HG03354 (cell line): Measurements from ENCODE around the gene HOXB3.

Experiments used
- ATAC-seq: cut with Tn5 transposase; IDR thresholded peaks from one replicate; pipeline ENCODE4 v1.9.1; 2021; ENCODE audit warnings: mild to moderate bottlenecking; ENCODE audit not compliant: unreplicated experiment, poor library complexity, severe bottlenecking

Gene HOXB3

DNA sequence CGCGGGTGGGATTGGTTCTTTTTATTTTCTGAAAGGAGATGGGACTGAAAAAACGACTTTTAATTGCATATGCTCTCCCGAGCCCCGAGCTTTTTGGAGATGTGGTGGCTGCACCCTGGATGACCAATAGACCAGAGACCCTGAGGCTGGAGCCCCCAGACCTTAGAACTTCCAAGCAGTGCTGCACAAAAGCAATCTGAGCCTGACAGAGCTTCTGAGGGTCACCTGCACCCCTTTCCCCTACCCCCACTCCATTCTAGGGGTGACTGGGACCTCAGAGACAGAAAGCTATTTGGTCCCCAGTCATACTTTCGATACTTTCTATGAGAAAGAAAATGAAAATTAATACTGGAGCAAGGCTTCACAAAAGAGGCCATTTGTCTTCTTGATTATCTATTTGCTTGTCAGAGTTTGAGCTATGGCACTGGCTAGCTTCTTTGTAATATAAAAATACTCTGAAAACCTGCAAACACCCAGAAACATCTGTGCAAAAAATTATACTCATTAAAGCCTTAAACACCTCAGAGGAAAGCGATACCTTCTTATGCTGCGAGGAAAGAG, 15.5 kb downstream of the HOXB3 start:
- no peak for ATAC-seq

DNA sequence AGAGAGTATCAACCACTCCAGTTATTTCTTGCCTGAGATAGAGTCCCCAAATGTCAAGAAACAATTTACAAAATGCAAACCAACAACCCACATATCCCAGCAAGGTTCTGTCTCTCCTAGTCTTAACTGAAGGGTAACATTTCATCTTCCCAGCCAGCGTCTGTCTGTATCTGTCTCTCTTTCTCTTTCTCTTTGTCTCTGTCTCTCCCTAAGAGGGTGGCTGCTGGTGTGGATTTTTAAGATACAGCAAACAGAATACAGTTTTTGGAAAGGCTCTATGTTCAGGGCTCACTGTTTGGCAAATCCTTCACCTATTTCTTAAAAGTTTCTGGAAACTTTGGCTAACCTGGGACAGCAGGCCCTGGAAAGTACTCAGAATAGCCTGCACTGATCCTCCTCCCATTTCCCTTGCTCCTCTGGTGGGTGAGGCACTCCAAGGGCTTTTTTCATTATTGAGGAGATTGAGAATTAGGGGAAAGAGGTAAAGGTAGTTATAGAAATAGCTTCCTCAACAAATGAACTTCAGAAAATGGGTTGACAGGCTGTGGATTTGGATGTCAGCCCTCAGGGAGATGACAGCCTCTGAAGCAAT, 18.1 kb downstream of the HOXB3 start:
- no peak for ATAC-seq

- no peak for ATAC-seq
Observed at GRCh38 chr17:48571024-48571818, 18.8 kb downstream of the HOXB3 start.

DNA sequence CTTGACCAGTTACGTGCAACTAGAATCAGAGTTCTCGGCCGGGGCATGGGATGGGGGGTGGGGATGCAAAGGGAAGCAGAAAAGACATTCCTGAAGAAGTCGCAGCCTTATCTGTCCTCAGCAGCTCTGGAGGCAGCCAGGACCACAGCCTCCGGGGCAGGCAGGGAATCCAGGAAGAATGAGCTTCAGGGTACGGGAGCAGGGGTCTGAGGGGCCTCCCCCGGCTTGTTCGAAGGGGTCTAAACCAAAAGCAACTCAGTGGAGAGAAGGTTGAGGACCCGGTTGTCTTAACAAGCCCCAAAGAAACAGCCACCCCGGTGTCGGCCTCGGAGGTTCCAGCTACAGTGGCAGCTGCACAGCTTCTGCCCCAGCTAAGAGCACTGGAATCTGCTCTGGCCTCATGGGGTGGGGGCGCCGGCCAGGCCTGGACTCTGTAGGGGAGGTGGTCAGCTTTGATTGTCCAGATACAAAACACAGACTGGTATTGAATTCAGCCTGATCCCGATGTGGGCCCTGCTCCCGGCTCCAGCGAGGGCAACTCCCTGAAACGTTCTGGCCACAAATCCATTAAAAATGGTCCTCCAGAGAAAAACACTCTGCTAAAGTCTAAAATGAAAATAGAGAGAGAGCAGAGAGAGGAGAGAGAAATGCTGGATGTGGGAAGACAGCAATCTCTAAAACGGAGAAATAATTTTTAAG, 19.6 kb downstream of the HOXB3 start:
- ATAC-seq, result no peak

DNA sequence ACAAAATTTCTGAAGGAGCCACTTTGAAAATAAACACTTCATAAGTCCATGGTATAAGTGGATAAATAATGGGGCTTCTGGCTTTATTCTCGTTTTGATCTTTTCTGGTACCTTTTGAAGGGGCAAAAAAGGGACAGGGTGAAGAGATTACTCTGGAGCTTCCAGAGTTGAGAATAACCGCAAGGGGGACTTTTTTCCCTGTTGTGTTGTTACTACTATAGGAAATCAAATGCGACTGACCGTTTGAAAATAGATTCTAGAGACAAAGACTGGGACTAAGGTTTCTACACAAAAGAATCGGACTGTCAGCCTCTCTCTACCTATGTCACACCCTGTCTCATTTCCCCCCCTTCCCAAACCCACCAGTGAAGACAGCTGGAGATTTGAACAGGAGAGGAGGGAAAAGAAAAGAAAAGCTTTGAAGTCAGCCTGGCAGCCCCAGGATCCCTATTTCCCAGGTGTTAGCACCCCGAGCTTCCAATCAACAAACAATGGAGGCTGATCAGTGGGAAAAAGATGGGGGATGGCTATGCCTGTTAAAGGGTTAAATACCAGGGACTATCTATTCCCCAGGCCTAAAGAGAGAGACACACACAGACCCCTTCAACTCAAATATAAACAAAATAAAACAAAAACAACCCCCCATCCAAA, 20.2 kb downstream of the HOXB3 start:
- no peak for ATAC-seq

DNA sequence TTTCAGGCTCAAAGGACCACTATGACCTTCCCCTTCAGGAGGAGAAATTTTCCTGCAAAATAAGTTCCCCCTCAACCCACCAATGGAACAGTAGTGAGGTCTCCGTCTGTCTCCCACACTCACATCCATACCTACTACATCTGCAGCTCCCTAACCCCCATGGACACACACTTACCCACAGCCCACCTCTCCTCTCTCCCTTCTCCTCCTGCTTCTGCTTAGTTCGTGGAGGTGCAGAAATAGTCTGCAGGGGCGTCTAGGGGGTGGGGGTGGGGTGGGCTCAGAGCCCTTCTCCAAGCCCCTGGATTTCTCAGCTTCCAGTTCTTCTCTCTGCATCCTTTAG, 20.8 kb downstream of the HOXB3 start:
- no peak for ATAC-seq

DNA sequence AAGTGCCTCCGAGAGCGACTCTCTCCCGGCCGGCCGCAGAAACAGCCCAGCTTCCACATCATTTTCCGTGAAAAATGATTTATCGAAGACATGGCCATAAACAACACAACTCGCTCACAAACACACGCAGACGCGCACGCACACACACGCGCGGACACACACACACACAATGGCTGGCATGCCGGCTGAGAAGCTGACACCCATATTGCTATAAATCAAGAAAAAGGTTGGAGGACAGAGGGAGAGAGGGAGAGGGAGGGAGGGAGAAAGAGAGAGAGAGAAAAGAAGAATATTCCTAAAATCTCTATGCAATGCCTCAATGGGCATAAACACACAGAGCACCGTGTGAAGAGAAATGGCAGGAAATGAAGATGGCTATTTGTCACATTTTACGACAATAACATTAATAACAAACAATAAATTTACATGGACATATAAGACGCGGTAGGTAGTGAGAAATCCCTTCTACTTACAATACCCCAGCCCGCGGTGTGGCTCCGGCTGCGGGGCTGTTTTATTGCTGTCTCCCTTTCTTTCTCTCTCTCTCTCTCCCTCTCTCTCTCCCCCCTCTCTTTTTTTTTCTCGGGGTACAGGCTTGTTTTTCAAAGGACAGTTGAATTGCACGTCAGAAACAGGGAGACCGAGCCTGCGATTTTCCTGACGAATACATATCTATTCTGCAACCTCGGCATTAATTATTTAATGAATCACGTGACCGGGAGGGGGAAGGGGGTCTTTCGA, 21.4 kb downstream of the HOXB3 start:
- ATAC-seq, result no peak

DNA sequence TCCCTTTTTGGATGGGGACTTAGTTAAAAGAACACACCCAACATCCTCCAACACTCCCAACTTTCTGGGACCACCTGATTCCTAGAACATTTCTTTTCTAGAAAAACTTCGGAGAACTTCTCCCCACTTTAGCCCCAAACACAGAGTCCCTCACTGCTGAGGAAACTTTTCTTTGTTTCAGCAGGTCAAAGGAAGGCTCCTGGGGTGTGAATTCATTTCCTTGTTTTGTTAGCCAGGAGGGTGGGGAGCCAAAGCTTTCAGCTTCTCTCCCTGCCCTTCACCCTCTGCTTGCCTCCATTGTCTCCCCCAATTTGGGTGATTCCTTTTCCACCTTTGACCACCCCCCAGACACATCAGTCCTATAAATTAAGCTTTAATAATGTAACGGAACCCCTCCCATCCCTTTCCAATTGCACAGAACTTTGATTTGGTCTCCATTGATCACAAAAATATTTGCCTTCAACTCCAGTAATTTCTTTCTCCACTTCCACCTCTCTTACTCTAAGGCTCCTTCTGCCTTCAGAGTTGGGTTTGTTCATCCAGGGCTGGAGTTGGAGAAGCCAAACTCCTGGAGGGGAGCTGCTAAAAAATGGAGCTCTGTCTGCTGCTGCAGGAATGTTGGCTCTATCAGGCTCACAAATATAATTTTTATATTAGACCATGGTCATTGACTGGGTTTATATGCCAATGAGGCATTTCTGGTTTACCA, 22.2 kb downstream of the HOXB3 start:
- ATAC-seq, result no peak

DNA sequence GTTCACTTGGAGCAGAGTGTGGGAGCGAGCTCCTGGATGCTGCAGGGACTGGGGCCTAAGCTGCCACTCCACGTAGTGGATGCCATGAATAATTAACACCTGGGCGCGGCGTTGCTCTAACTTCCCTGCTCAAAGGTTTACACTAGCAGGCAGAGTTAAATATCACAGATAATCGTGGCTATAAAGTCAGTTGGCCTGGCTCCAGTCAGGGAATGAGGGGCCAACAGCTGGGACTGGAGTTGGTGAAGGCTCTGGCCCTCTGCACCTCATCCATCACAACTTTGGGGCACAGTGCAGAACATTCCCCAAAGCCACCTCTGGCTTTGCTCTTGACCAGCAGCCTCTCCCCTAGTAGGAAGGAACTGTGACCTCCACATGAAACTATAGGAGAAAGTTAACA, 22.8 kb downstream of the HOXB3 start:
- ATAC-seq, result no peak

- no peak for ATAC-seq
Observed at GRCh38 chr17:48566717-48567116, 23.3 kb downstream of the HOXB3 start.

- no peak for ATAC-seq
Observed at GRCh38 chr17:48565925-48566710, 23.9 kb downstream of the HOXB3 start.

- no peak for ATAC-seq
Observed at GRCh38 chr17:48565022-48565554, 25.0 kb downstream of the HOXB3 start.

- no peak for ATAC-seq
Observed at GRCh38 chr17:48564188-48565021, 25.6 kb downstream of the HOXB3 start.

DNA sequence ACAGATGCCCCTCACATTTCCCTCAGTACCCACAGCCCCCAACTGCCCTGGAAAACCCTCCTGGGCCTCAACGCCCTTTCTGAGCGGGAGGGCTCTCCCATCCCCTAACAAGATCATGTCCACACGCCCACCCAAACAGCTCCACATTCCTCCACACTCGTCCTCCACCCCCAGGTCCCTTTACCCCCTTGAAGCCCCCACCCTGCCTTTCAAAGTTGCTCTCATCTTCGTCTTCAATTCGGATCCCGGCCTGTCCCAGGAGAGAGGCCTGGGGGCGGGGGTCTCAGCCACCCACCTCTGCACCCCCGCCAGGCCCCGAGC, 26.2 kb downstream of the HOXB3 start:
- ATAC-seq, result no peak

- ATAC-seq, result no peak
Observed at GRCh38 chr17:48563385-48563838, 26.6 kb downstream of the HOXB3 start.

DNA sequence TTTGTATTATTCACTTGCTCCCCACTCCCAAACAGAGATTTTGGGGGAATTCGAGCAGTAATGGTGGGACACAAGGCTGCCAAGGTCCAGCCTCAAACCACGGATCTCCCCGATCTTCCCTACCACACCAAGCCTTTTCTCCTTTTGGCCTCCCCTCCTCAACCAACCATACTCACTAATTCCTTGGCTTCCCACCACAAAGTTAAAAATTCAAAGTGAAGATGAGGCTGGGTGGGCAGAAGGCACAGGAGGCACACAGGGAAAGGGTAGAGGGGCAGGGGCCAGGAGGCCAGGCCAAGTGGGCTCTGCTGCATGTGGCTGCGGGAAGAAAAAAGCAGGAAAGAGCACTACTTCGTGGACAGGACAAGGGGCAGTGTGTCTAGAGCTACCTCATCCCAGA, 27.1 kb downstream of the HOXB3 start:
- ATAC-seq, result no peak
